ENCODE data around the gene STIM2.
A peak's percentile ranks its signal among the peaks of the same experiment; 100 is the strongest.

Gene STIM2

DNA sequence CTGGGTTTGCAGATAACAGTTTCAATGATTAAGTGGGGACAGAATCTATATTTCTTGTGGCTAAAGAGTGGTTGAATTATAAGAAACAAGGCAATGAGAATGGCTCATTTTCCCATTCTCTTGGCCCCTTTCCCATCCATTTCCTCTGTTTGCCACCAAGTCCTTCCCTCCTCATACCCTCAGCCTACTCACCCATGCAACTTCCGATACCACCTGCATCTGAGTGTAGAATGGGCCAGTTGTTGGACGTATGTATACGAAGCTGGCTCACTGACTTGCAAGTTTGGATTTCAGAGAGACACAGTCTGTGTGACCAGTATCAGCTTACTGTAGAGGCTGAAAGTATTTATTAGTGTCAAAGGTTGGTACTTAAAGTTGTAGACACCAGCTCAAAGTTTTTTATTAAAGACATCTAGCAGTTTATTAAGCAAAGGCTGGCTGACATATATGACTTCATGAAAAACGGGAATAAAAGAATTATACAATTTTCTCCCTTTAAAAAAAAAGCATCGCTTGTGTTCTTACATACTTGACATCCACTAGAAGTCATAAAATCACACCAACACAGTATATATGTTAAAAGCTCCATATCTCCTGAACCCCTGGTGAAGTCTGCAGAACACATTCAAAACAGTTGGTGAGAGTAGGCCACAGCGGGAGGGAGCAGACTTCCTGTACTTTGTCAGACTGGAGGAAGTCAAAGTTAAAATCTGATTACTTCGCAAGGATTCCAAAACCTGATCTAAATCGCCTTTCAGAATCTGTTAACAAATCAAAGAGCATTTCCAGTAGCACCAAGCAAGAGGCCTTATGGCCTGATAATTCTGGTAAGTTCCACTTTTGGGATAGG, 22.4 kb upstream of the STIM2 start:
- DNase-seq = no peak

GRCh38 chr4:26839016-26839415, 21.6 kb upstream of the STIM2 start:
- no peak for DNase-seq

GRCh38 chr4:26839534-26839951, 21.1 kb upstream of the STIM2 start:
- no peak for DNase-seq

DNA sequence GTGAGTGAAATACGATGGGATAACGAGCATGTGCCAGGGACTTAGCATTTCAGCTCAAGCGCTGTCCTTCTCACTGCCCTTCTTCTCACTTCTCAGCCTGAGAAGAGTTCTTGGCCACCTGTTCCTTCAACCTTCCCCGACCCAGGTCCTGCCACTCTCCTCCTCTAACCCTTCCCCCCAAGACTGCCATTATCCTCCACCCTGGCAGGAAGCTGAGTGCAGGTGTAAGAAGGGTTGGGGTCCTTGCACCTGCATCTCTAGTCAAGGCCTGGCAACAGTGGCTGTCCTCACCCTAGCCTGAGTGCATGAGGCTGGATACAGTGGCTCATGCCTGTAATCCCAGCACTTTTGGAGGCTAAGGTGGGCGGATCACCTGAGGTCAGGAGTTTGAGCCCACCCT, 19.9 kb upstream of the STIM2 start:
- no peak for DNase-seq

DNA sequence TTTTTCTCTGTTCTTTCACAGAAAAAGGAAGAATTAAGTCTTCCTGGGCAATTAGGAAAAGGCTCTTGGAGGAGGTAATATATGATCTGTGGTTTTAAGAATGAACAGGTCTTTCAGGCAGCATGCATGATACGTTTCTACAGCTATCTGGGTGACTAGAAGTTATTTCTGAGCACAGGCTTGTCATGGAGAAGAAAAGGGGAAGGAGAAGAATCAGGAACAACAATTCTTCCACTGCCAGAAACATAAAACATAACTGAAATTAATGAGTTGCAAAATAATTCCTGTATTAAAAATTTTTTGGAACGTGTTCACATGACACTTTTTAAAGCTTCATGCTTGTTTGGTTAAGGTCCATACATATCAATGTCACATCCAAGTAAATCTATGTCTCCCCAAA, 17.7 kb upstream of the STIM2 start:
- no peak for DNase-seq

DNA sequence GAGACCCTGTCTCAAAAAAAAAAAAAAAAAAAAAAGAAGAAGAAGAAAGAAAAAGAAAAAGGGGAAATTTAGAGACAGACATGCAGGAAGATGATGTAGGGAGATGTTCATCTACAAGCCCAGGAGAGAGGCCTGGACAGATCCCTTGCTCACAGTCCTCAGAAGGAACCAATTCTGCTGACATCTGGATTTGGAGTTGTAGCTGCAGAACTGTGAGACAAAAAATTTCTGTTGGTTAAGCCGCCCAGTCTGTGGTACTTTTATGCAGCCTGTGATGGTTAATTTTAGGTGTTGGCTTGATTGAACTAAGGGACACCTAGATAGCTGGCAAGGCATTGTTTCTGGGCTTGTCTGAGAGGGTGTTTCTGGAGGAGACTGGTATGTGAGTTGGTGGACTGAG, 10.1 kb upstream of the STIM2 start:
- DNase-seq = no peak

- DNase-seq = no peak
These were observed 9.5 kb upstream of the STIM2 start for GRCh38 chr4:26851129-26851528.

DNA sequence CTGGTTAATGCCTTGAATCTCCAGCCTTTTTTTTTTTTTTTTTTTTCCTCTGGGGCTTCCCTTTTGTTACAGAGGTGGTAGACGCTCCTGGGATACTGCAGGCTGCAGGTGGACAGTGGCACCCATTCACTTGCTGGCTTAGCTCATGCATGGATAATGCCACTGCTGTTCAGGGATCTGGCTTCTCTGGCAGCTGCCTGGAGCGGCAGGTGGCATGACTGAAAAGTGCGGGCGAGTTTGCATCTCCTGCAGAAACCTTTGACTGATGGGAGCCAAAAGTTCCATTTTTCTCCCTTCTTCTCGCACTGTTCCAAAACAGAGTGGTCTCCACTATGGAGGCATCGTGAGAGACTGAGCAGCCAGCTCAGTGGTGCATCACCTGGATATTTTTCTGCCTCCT, 5.9 kb upstream of the STIM2 start:
- DNase-seq = no peak

GRCh38 chr4:26856906-26857277, 3.7 kb upstream of the STIM2 start:
- no peak for DNase-seq

- DNase-seq = peak; percentile 87 to 97 (median 92)
These were observed 3.2 kb upstream of the STIM2 start for GRCh38 chr4:26857278-26858034.

DNA sequence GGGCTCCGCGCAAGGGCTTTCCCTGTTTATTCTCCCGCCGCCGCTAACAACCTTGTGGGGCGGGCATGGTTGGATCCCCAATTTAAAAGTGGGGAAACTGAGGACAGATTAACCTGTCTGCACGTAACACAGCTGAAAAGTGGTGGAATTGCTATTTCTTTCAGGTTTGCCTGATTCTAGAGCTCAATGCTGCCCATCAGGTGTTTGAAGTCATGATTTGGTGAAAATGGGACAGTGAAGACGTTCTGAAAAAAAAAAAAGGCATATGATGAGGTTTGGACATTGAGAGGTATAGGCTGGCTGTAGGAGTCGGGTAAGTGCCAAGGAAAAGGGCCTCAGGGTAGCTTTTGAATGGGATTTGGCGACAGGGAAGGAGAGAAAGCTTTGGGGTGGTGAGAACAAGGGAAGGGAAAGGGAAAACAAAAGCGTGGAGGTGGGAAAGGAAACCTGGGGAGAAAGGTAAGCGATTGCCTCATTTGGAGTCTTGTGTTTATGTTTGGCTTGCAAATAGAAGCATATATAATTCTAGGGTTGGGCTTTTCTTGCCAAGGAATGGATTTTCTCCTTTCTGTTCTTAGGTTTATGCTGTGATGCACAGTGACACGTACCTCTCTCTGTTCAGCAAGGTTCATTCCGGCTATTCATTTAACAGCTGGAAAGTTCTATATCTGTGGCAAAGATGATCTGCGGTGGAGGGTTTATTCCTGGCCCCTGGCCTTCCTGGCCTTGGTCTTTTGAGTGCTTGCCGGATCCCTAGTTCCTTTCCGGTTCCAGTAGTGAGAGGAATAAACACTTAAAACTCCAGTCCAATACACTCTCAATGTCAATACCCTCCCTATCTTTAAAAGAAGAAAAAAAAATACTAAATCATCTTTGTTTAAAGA, 2.4 kb upstream of the STIM2 start:
- no peak for DNase-seq

DNA sequence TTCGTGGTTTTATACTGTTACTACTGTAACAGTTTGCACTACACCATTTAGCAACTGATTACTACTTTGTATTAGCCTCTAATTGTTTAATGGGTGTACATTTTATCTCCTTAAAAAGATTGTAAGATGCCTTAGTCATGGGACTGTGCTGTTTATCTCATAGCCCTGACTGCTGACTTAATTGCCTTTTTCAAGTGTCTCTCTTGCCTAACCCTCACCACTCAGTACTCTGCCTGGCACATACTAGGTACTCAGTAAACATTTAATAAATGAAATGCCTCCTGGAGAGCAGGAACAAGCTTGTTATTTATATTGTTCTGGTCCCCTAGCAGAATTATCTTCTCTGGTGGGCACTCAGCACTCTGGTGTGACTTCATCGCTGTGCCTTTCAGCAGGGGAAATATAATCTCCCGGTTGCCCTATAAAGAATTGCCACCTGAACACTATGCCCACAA, 1.7 kb upstream of the STIM2 start:
- DNase-seq = no peak

DNA sequence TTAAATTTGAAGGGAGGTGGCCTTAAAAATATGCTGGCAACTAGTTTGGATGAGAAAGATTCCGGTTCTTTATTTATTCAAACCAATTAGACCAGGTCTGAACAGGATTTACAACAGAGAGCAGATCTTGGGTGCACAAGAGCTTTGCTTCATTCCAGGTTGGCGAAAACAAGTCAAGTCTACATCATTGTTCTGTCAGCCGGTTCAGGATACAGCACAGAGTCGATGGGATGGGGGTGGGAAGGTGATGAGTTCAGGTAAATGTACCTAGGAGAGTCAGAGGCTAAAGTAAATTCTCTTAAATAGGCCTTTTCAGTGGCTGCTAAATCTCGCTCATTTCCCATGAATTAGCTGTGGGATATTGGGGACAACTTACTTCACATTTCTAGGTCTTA, 882 bp upstream of the STIM2 start:
- no peak for DNase-seq

- DNase-seq = peak in 4 of 5 donors; percentile 32 to 70 (median 51)
These were observed 337 bp downstream of the STIM2 start for GRCh38 chr4:26860922-26861433.

- DNase-seq = peak; percentile 54 to 83 (median 68)
These were observed 969 bp downstream of the STIM2 start for GRCh38 chr4:26861434-26862186.

DNA sequence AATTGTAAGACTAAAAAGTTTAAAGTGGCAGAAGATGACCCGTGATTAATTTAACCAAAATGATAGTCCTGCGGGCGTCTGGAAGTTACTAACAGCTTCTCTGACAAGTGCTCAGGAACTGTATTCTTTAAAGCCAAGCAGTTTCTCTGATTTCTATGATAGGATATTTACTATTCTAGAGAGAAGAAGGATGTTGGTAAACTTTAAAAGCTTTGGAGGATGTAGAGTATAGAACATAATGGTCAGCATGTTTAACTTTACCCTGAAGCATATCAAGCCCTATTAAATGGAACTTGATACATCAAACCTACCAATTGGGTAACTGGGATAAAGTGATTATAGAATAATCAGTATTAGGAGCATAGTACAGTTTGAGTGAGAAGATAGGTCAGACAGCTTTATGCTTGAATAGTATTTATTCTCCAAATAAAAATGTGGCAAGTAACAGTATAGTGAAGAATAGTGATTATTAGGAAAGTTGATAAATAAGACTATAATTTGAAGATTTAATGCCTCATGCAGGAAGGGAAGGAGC, 1.8 kb downstream of the STIM2 start:
- no peak for DNase-seq

DNA sequence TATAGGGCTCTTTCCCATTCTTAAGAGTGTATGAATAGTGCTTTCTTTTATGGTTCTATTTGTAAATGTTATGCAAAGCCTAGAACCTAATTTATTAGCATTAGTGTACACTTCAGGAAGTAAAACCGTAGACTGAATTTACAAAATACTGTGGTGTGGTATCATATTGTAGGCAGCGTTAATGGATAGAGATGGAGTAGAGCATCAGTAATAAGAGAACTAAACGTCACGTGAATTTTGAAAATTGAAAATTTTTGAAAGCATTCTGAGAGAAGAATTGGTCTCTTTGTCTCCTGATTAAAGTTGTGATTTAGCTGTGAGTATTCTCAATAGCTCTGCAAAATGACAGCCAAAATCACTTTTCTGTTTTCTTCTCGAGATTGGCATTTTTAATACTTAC, 2.9 kb downstream of the STIM2 start:
- no peak for DNase-seq

GRCh38 chr4:26864899-26865298, 4.3 kb downstream of the STIM2 start:
- DNase-seq = no peak

DNA sequence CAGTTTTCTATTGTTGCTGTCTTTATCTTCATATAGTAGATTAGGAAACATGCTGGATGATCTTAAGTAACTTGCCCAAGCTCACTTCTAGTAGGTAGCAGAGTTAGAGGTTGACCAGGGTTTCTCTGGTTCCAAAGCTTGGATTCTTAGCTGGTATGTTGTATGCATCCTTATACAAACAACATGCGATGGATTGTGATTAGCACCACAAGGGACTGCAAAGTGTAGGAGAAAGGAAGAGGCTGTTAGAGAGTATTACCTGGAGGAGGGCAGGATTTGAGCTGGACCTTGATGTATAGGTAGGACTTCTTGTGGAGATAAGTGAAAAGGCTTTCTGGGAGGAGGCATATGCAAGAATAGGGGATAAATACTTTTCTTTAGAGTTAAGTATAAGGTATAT, 5.6 kb downstream of the STIM2 start:
- no peak for DNase-seq

DNA sequence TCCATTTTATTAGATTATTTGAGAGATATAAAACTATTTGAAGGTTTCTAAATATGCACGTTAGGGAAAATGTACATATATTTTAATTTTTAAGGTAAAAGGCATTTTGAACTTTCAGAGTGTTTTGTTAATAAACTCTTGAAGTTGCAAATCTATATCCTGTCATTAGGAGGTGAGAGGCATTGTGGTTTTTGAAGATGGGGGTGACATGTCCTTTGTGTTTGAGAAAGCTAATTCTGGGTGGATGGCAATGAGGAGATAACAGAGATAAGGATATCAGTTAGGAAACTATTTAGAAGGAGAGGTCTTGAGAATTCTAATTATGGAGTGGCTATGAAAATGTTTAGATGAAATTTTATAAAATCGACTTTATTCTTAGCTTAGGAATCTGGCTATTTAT, 6.1 kb downstream of the STIM2 start:
- no peak for DNase-seq

DNA sequence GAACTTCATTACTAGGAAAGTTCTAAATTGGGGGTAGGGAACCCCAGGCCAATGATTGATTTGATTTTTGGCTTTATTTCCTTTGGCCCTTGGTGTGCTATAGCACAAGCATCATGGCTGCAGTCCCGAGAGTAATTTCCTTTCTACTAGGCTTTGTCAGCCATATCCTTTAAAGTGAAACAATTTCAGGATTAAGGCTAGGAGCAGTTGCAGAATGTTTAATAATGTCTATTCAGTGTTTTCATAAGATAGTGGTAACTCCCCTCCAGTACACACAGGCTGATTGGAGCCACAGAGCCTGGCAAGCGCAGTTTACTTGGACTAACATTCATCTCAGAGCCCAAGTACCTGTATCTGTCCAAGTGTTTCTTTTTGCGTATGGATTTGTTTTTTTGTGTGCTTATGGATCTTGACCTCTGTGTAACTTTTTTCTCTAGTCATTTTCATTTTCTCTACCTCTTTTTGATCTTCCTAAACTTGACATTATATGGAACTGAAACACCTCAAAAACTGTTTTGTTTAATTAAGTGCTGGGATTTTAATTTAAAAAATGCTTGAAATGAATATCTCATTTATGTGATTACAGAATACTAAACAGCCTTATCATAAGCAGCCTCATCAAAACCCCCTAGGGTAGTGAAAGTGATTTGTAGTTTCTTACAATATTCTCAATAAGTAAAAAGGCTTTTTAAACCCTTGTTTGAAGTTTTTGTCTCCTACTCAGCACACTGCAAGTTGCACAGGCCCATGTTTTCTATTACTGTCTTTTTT, 7.5 kb downstream of the STIM2 start:
- no peak for DNase-seq
